ENCODE data around the gene ABHD5. TPM values are rescaled to one million over a fixed set of nuclear protein-coding genes. Genes with fewer than 3 reads are reported as not detected.

ABHD5 gene
- total RNA-seq, 1 donor from 2014 or later, result 19.0 TPM

DNA sequence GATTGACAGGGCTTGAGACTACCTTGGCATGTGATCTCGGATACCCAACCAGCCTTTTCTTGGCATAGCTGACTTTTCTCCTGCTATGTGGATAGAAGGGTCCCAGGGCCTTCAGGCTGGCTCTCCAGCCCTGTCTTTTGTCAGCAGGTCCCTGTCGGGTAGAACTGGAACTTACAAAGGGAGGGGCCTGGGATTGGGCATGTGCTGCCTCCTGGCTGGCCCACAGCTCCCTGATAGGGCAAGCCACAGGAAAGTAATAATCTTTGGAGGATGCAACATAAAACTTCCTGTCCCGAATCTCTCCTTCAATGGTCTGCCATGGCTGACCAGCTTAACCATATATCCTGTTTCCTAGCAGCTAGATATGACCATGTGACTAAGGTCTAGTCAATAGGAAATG, 89.1 kb downstream of the ABHD5 start:
- H3K9me3 Mint-ChIP-seq, result no peaks in the 10 kb centered on the region

GRCh38 chr3:43782541-43782940, 91.8 kb downstream of the ABHD5 start:
- H3K4me1 Mint-ChIP-seq, result no peaks in the 10 kb centered on the region
- intact Hi-C loops (cut with micrococcal nuclease), result no loop called here
- no peak overlapping the region for H3K27ac Mint-ChIP-seq
- H3K9me3 Mint-ChIP-seq, result no peaks in the 10 kb centered on the region
- no peaks in the 10 kb centered on the region for H3K36me3 Mint-ChIP-seq (ENCODE audit: low read depth)
- DNase-seq, result no peak
- H3K27me3 Mint-ChIP-seq, result peaks cover 2% of the 10 kb centered on the region
- no peak overlapping the region for H3K4me3 Mint-ChIP-seq

More for the DNA sequence above, 89.1 kb downstream of the ABHD5 start:
- H3K27me3 Mint-ChIP-seq, result peaks cover 5% of the 10 kb centered on the region
- intact Hi-C loops (cut with micrococcal nuclease), result no loop called here
- H3K36me3 Mint-ChIP-seq (ENCODE audit: low read depth), result no peaks in the 10 kb centered on the region
- no peaks in the 10 kb centered on the region for H3K4me1 Mint-ChIP-seq
- no peak overlapping the region for H3K4me3 Mint-ChIP-seq
- DNase-seq, result no peak
- H3K27ac Mint-ChIP-seq, result no peak overlapping the region

Other genes with a start within 250 kb of the ABHD5 start
- 3.5 and 6.0 TPM in 2 replicates for gene ANO10, start 68.9 kb upstream of the ABHD5 start, total RNA-seq